Uterus (tissue), 2 donors: ENCODE measurements around the gene RTL1.

Experiments
- CTCF ChIP-seq, 4 experiments: fragments of 200-600 bp in 2 of 4; fragments of 450-650 bp in 2 of 4; sonication (generic) in 2 of 4; IDR thresholded peaks; one replicate each; pipeline ENCODE4 v1.5.1; 2016 to 2019; ENCODE audit warnings: antibody characterized with exemption in 4 of 4, mild to moderate bottlenecking in 2 of 4, moderate library complexity in 1 of 4
- POLR2A ChIP-seq, 2 donors: fragments of 450-650 bp; IDR thresholded peaks; one replicate each; pipeline ENCODE4 v1.6.1; 2016; ENCODE audit warnings: antibody characterized with exemption in 2 of 2, mild to moderate bottlenecking in 1 of 2, moderate library complexity in 1 of 2

- no peak for TF ChIP-seq CTCF (IDR thresholded peaks at IDR 0.05)
- TF ChIP-seq POLR2A (IDR thresholded peaks at IDR 0.05): no peak
These were observed 24.3 kb downstream of the RTL1 start for GRCh38 chr14:100879194-100879593.
